ENCODE measurements around the gene SEPTIN1.

Gene SEPTIN1

DNA sequence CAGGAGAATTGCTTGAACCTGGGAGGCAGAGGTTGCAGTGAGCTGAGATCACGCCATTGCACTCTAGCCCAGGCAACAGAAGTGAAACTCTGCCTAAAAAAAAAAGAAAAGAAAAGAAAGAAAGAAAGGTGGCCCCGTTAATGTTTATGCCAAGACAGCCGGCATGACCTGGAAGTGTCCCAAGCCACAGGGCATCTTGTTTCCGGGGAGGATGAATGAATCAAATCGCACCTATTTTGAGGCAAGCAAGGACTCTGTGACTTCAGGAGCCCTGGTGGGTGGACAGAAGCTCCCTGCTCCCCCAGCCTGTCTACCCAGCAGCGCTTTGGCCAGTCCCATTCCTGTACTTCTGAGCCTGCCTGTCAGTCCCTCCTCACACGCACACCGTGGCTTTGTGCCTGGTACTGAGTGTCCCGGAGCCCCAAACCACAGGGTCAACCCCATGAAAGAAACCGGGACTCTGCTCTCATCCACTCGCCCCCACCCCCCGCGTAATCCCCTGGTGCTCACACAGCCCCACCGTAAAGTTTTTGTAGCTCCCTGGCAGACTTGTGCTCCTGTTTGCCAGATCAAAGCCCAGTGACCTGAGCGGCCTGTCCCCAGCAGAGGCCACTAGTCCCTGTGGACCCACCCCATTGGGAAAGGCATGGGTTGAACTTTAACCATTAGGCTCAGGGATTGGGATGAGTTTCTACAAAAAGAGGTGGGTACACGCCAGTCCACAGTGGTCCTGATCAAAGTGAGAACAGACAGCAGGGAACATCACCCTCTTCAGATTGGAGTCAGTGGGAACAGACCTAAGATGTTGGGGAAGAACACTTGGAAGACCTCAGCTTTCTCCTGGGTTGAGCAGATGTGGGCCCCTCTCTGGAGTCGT lies 46.5 kb downstream of the SEPTIN1 start:
- peak; percentile 26 for DNase-seq (ENCODE audit: low spot score)

- DNase-seq (ENCODE audit: low spot score), result peak; percentile 45
These were observed 47.2 kb downstream of the SEPTIN1 start for GRCh38 chr16:30335028-30335597.

- DNase-seq (ENCODE audit: low spot score), result peak; percentile 40
These were observed 47.8 kb downstream of the SEPTIN1 start for GRCh38 chr16:30334473-30334989.

Data from kidney capillary endothelial cell (primary cell).